Measurements from ENCODE around the gene RBMY1A1.
"Not testable (repeated sequence)": the region's sequence is repeated elsewhere in the genome, so short reads cannot be mapped to it uniquely, and the experiment has no call there.

Gene RBMY1A1

DNA sequence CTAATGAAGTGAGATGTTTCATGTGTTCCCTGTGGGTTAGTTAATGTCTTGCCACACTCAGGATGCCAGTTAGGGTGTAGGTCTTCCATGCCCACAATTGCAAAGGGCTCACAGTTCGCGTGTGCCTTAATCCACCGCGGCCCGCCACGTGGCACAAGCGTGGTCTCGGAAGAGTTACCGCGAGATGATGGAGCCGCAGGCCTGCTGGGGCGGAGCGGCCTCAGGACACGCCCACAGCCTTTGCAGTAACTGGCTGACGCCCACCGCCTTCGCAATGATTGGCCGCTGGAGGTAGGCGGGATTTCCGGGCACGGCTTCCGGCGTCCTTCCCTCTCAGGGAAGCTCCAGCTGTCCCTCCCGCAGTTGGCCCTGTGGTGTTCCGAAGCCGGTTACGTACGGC is at the start of gene RBMY1A1:
RBMY1A1 (plus strand) TSS at position 301 of the 400 bp plus-strand sequence. CDS start 2,013 bp downstream, outside the sequence.
- DNase-seq: not testable (repeated sequence)

DNA sequence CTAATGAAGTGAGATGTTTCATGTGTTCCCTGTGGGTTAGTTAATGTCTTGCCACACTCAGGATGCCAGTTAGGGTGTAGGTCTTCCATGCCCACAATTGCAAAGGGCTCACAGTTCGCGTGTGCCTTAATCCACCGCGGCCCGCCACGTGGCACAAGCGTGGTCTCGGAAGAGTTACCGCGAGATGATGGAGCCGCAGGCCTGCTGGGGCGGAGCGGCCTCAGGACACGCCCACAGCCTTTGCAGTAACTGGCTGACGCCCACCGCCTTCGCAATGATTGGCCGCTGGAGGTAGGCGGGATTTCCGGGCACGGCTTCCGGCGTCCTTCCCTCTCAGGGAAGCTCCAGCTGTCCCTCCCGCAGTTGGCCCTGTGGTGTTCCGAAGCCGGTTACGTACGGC is 23.6 kb upstream of the RBMY1A1 start, which contains the start of gene RBMY1B:
RBMY1B (plus strand) TSS at position 301 of the 400 bp plus-strand sequence. CDS start 2,013 bp downstream, outside the sequence.
- DNase-seq: not testable (repeated sequence)

- DNase-seq: not testable (repeated sequence)
Measured at GRCh38 chrY:21559316-21559984, 24.8 kb downstream of the RBMY1A1 start.

DNA sequence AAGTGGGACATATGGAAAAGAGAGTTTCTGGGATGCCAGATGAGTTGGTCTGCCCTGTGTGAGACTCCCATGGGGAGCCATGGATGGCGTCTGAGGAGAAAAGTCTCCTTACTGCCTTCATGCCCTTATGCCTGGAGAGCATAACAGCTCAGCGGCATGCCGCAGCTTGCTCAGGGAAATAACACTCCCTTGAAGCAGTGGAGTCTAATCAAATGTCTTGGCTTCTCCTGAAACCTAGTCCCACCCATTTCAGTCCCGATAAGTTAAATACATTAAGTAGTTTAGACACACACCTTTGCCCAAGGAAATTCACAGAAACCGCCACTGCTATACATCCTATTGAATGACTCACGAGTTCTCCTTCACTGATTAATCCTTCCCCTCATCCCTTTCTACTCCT is 50.8 kb downstream of the RBMY1A1 start:
- no peak for DNase-seq

GRCh38 chrY:21586454-21586853 is 51.8 kb downstream of the RBMY1A1 start:
- DNase-seq: not testable (repeated sequence)

GRCh38 chrY:21592059-21592458 is 57.4 kb downstream of the RBMY1A1 start:
- no peak for DNase-seq

GRCh38 chrY:21596287-21596686 is 61.6 kb downstream of the RBMY1A1 start:
- not testable (repeated sequence) for DNase-seq
